ENCODE measurements around the gene NDST4. TPM values are rescaled to one million over a fixed set of nuclear protein-coding genes. Genes with fewer than 3 reads are reported as not detected.

Gene NDST4
- total RNA-seq, 4 donors from 2014 or later: not detected

GRCh38 chr4:114945616-114946015 lies 167.8 kb downstream of the NDST4 start:
- WGBS, 2 donors (ENCODE audit: low coverage in 1 of 2): 85 to 100% methylated on average over 1 of the region's 1 CpG

GRCh38 chr4:114941503-114941902 lies 171.9 kb downstream of the NDST4 start:
- no peak overlapping the region for H3K27ac ChIP-seq
- no peaks in the 10 kb centered on the region for H3K27me3 ChIP-seq
- H3K9me3 ChIP-seq: no peaks in the 10 kb centered on the region
- TF ChIP-seq EP300 (IDR thresholded peaks at IDR 0.05) (no peak), POLR2AphosphoS5 (IDR thresholded peaks at IDR 0.05) (no peak), CTCF (IDR thresholded peaks at IDR 0.05) (no peak), POLR2A (IDR thresholded peaks at IDR 0.05) (no peak)
- no peak for ATAC-seq
- no peaks in the 10 kb centered on the region for H3K4me1 ChIP-seq
- H3K4me3 ChIP-seq: no peak overlapping the region
- WGBS, 2 donors (ENCODE audit: low coverage in 1 of 2): 50 to 60% methylated on average over 1 to 2 of the region's 2 CpGs
- no peaks in the 10 kb centered on the region for H3K36me3 ChIP-seq

More at GRCh38 chr4:114945616-114946015, 167.8 kb downstream of the NDST4 start:
- H3K4me3 ChIP-seq: no peak overlapping the region
- no peak for TF ChIP-seq POLR2A (IDR thresholded peaks at IDR 0.05)
- TF ChIP-seq EP300 (IDR thresholded peaks at IDR 0.05): no peak
- no peak for TF ChIP-seq CTCF (IDR thresholded peaks at IDR 0.05)
- no peak for TF ChIP-seq POLR2AphosphoS5 (IDR thresholded peaks at IDR 0.05)
- H3K4me1 ChIP-seq: no peaks in the 10 kb centered on the region
- H3K36me3 ChIP-seq: no peaks in the 10 kb centered on the region
- H3K9me3 ChIP-seq: no peaks in the 10 kb centered on the region
- H3K27ac ChIP-seq: no peak overlapping the region
- H3K27me3 ChIP-seq: no peaks in the 10 kb centered on the region
- no peak for ATAC-seq

GRCh38 chr4:114927881-114928280 lies 185.5 kb downstream of the NDST4 start:
- 100% methylated on average over 1 to 2 of the region's 2 CpGs for WGBS, 2 donors (ENCODE audit: low coverage in 1 of 2)

GRCh38 chr4:114926583-114926982 lies 186.8 kb downstream of the NDST4 start:
- no peak for TF ChIP-seq POLR2AphosphoS5 (IDR thresholded peaks at IDR 0.05)
- no peak for TF ChIP-seq EP300 (IDR thresholded peaks at IDR 0.05)
- TF ChIP-seq POLR2A (IDR thresholded peaks at IDR 0.05): no peak
- TF ChIP-seq CTCF (IDR thresholded peaks at IDR 0.05): no peak

More at GRCh38 chr4:114927881-114928280, 185.5 kb downstream of the NDST4 start:
- no peak for ATAC-seq
- TF ChIP-seq EP300 (IDR thresholded peaks at IDR 0.05): no peak
- TF ChIP-seq POLR2AphosphoS5 (IDR thresholded peaks at IDR 0.05): no peak
- no peak for TF ChIP-seq CTCF (IDR thresholded peaks at IDR 0.05)
- TF ChIP-seq POLR2A (IDR thresholded peaks at IDR 0.05): no peak
- Histone ChIP-seq H3K9me3 (peaks cover 0 to 1% (median 0%) of the 10 kb centered on the region in 3 donors), H3K36me3 (no peaks in the 10 kb centered on the region), H3K4me3 (no peak overlapping the region), H3K4me1 (no peaks in the 10 kb centered on the region), H3K27me3 (no peaks in the 10 kb centered on the region), H3K27ac (no peak overlapping the region)

GRCh38 chr4:114924311-114924710 lies 189.1 kb downstream of the NDST4 start:
- H3K4me1 ChIP-seq: no peaks in the 10 kb centered on the region
- H3K4me3 ChIP-seq: no peak overlapping the region
- no peaks in the 10 kb centered on the region for H3K36me3 ChIP-seq
- no peak for ATAC-seq
- H3K9me3 ChIP-seq: no peaks in the 10 kb centered on the region
- TF ChIP-seq POLR2AphosphoS5 (IDR thresholded peaks at IDR 0.05) (no peak), EP300 (IDR thresholded peaks at IDR 0.05) (no peak), CTCF (IDR thresholded peaks at IDR 0.05) (no peak), POLR2A (IDR thresholded peaks at IDR 0.05) (no peak)
- WGBS, 2 donors (ENCODE audit: low coverage in 1 of 2): 40 to 60% methylated on average over 1 of the region's 1 CpG
- H3K27me3 ChIP-seq: no peaks in the 10 kb centered on the region
- no peak overlapping the region for H3K27ac ChIP-seq

More at GRCh38 chr4:114926583-114926982, 186.8 kb downstream of the NDST4 start:
- no peak overlapping the region for H3K4me3 ChIP-seq
- no peaks in the 10 kb centered on the region for H3K36me3 ChIP-seq
- H3K27me3 ChIP-seq: no peaks in the 10 kb centered on the region
- ATAC-seq: no peak
- no peak overlapping the region for H3K27ac ChIP-seq
- no peaks in the 10 kb centered on the region for H3K4me1 ChIP-seq
- no peaks in the 10 kb centered on the region for H3K9me3 ChIP-seq
